ENCODE data around the gene NWD2. TPM values are rescaled to one million over a fixed set of nuclear protein-coding genes. Genes with fewer than 3 reads are reported as not detected.

Gene NWD2
- total and polyA plus RNA-seq, 5 donors from 2014 or later: not detected

GRCh38 chr4:37305984-37306383 lies 61.4 kb downstream of the NWD2 start:
- H3K4me1 ChIP-seq (ENCODE audit: control insufficient read depth, insufficient read depth, low read length, poor library complexity, severe bottlenecking): no peaks in the 10 kb centered on the region
- H3K27me3 Mint-ChIP-seq: no peaks in the 10 kb centered on the region
- DNase-seq: no peak

GRCh38 chr4:37317104-37317643 lies 72.6 kb downstream of the NWD2 start:
- Mint-ChIP-seq H3K9me3 (peaks cover 0 to 12% (median 2%) of the 10 kb centered on the region in 7 donors), H3K27me3 (peaks cover 4% of the 10 kb centered on the region), H3K27ac (no peak overlapping the region), H3K4me3 (no peak overlapping the region), H3K36me3 (no peaks in the 10 kb centered on the region), H3K4me1 (no peaks in the 10 kb centered on the region)
- ATAC-seq (ENCODE audit: low read depth in 2 of 2): no peak
- H3K36me3 ChIP-seq (ENCODE audit: control insufficient read depth, insufficient read depth, low read length): no peaks in the 10 kb centered on the region
- no peaks in the 10 kb centered on the region for H3K27me3 ChIP-seq (ENCODE audit: control insufficient read depth, insufficient read depth, low read length)
- no peaks in the 10 kb centered on the region for H3K9me3 ChIP-seq (ENCODE audit: control insufficient read depth in 2 of 2, low read length in 2 of 2)
- H3K4me1 ChIP-seq (ENCODE audit: control insufficient read depth, insufficient read depth, low read length, poor library complexity, severe bottlenecking): no peaks in the 10 kb centered on the region
- no peak for DNase-seq
- H3K4me3 ChIP-seq (ENCODE audit: low read depth, low read length): no peak overlapping the region
- H3K27ac ChIP-seq (ENCODE audit: insufficient read depth, low read length, poor library complexity, severe bottlenecking): no peak overlapping the region

More at GRCh38 chr4:37305984-37306383, 61.4 kb downstream of the NWD2 start:
- no peaks in the 10 kb centered on the region for H3K4me1 Mint-ChIP-seq
- H3K27ac Mint-ChIP-seq: no peak overlapping the region
- H3K4me3 ChIP-seq (ENCODE audit: low read depth, low read length): no peak overlapping the region
- H3K9me3 Mint-ChIP-seq: peaks cover 0 to 13% (median 8%) of the 10 kb centered on the region in 7 donors
- H3K27me3 ChIP-seq (ENCODE audit: control insufficient read depth, insufficient read depth, low read length): no peaks in the 10 kb centered on the region
- H3K4me3 Mint-ChIP-seq: no peak overlapping the region
- H3K36me3 ChIP-seq (ENCODE audit: control insufficient read depth, insufficient read depth, low read length): no peaks in the 10 kb centered on the region
- no peaks in the 10 kb centered on the region for H3K9me3 ChIP-seq (ENCODE audit: control insufficient read depth in 2 of 2, low read length in 2 of 2)
- H3K36me3 Mint-ChIP-seq: no peaks in the 10 kb centered on the region
- no peak overlapping the region for H3K27ac ChIP-seq (ENCODE audit: insufficient read depth, low read length, poor library complexity, severe bottlenecking)
- no peak for ATAC-seq (ENCODE audit: low read depth in 2 of 2)

GRCh38 chr4:37320513-37321235 lies 76.1 kb downstream of the NWD2 start:
- no peaks in the 10 kb centered on the region for H3K4me1 Mint-ChIP-seq
- H3K4me3 ChIP-seq (ENCODE audit: low read depth, low read length): no peak overlapping the region

GRCh38 chr4:37322122-37322521 lies 77.6 kb downstream of the NWD2 start:
- H3K9me3 ChIP-seq (ENCODE audit: control insufficient read depth in 2 of 2, low read length in 2 of 2): no peaks in the 10 kb centered on the region
- DNase-seq (no peak), ATAC-seq (ENCODE audit: low read depth in 2 of 2) (no peak)
- no peaks in the 10 kb centered on the region for H3K36me3 ChIP-seq (ENCODE audit: control insufficient read depth, insufficient read depth, low read length)
- H3K4me3 ChIP-seq (ENCODE audit: low read depth, low read length): no peak overlapping the region
- Mint-ChIP-seq H3K9me3 (peaks cover 0 to 6% (median 0%) of the 10 kb centered on the region in 7 donors), H3K4me3 (no peak overlapping the region), H3K27ac (no peak overlapping the region), H3K4me1 (no peaks in the 10 kb centered on the region), H3K36me3 (no peaks in the 10 kb centered on the region), H3K27me3 (peaks cover 4% of the 10 kb centered on the region)
- H3K4me1 ChIP-seq (ENCODE audit: control insufficient read depth, insufficient read depth, low read length, poor library complexity, severe bottlenecking): no peaks in the 10 kb centered on the region
- no peak overlapping the region for H3K27ac ChIP-seq (ENCODE audit: insufficient read depth, low read length, poor library complexity, severe bottlenecking)
- H3K27me3 ChIP-seq (ENCODE audit: control insufficient read depth, insufficient read depth, low read length): no peaks in the 10 kb centered on the region

More at GRCh38 chr4:37320513-37321235, 76.1 kb downstream of the NWD2 start:
- ATAC-seq (ENCODE audit: low read depth in 2 of 2): no peak
- Histone ChIP-seq H3K36me3 (ENCODE audit: control insufficient read depth, insufficient read depth, low read length) (no peaks in the 10 kb centered on the region), H3K27ac (ENCODE audit: insufficient read depth, low read length, poor library complexity, severe bottlenecking) (no peak overlapping the region), H3K9me3 (ENCODE audit: control insufficient read depth in 2 of 2, low read length in 2 of 2) (no peaks in the 10 kb centered on the region), H3K27me3 (ENCODE audit: control insufficient read depth, insufficient read depth, low read length) (no peaks in the 10 kb centered on the region), H3K4me1 (ENCODE audit: control insufficient read depth, insufficient read depth, low read length, poor library complexity, severe bottlenecking) (no peaks in the 10 kb centered on the region)
- no peak overlapping the region for H3K27ac Mint-ChIP-seq
- H3K36me3 Mint-ChIP-seq: no peaks in the 10 kb centered on the region
- H3K9me3 Mint-ChIP-seq: peaks cover 0 to 6% (median 0%) of the 10 kb centered on the region in 7 donors
- H3K27me3 Mint-ChIP-seq: peaks cover 4% of the 10 kb centered on the region
- no peak for DNase-seq
- no peak overlapping the region for H3K4me3 Mint-ChIP-seq

- peaks cover 0 to 9% (median 3%) of the 10 kb centered on the region in 7 donors for H3K9me3 Mint-ChIP-seq
- ATAC-seq (ENCODE audit: low read depth in 2 of 2) (no peak), DNase-seq (no peak)
- no peaks in the 10 kb centered on the region for H3K27me3 Mint-ChIP-seq
- Histone ChIP-seq H3K27ac (ENCODE audit: insufficient read depth, low read length, poor library complexity, severe bottlenecking) (no peak overlapping the region), H3K4me1 (ENCODE audit: control insufficient read depth, insufficient read depth, low read length, poor library complexity, severe bottlenecking) (no peaks in the 10 kb centered on the region), H3K36me3 (ENCODE audit: control insufficient read depth, insufficient read depth, low read length) (no peaks in the 10 kb centered on the region), H3K27me3 (ENCODE audit: control insufficient read depth, insufficient read depth, low read length) (no peaks in the 10 kb centered on the region), H3K4me3 (ENCODE audit: low read depth, low read length) (no peak overlapping the region), H3K9me3 (ENCODE audit: control insufficient read depth in 2 of 2, low read length in 2 of 2) (no peaks in the 10 kb centered on the region)
- no peaks in the 10 kb centered on the region for H3K4me1 Mint-ChIP-seq
- H3K27ac Mint-ChIP-seq: no peak overlapping the region
- no peaks in the 10 kb centered on the region for H3K36me3 Mint-ChIP-seq
- no peak overlapping the region for H3K4me3 Mint-ChIP-seq
Observed at GRCh38 chr4:37324546-37324945, 80.0 kb downstream of the NWD2 start.

GRCh38 chr4:37326852-37327251 lies 82.3 kb downstream of the NWD2 start:
- DNase-seq: no peak
- Histone ChIP-seq H3K4me3 (ENCODE audit: low read depth, low read length) (no peak overlapping the region), H3K4me1 (ENCODE audit: control insufficient read depth, insufficient read depth, low read length, poor library complexity, severe bottlenecking) (no peaks in the 10 kb centered on the region), H3K27ac (ENCODE audit: insufficient read depth, low read length, poor library complexity, severe bottlenecking) (no peak overlapping the region), H3K27me3 (ENCODE audit: control insufficient read depth, insufficient read depth, low read length) (no peaks in the 10 kb centered on the region), H3K9me3 (ENCODE audit: control insufficient read depth in 2 of 2, low read length in 2 of 2) (no peaks in the 10 kb centered on the region), H3K36me3 (ENCODE audit: control insufficient read depth, insufficient read depth, low read length) (no peaks in the 10 kb centered on the region)
- Mint-ChIP-seq H3K4me3 (no peak overlapping the region), H3K36me3 (no peaks in the 10 kb centered on the region), H3K9me3 (peaks cover 0 to 10% (median 3%) of the 10 kb centered on the region in 7 donors), H3K4me1 (no peaks in the 10 kb centered on the region), H3K27me3 (no peaks in the 10 kb centered on the region), H3K27ac (no peak overlapping the region)
- no peak for ATAC-seq (ENCODE audit: low read depth in 2 of 2)

- Histone ChIP-seq H3K4me3 (ENCODE audit: low read depth, low read length) (no peak overlapping the region), H3K4me1 (ENCODE audit: control insufficient read depth, insufficient read depth, low read length, poor library complexity, severe bottlenecking) (no peaks in the 10 kb centered on the region), H3K27ac (ENCODE audit: insufficient read depth, low read length, poor library complexity, severe bottlenecking) (no peak overlapping the region), H3K36me3 (ENCODE audit: control insufficient read depth, insufficient read depth, low read length) (no peaks in the 10 kb centered on the region), H3K27me3 (ENCODE audit: control insufficient read depth, insufficient read depth, low read length) (no peaks in the 10 kb centered on the region), H3K9me3 (ENCODE audit: control insufficient read depth in 2 of 2, low read length in 2 of 2) (no peaks in the 10 kb centered on the region)
- H3K4me3 Mint-ChIP-seq: no peak overlapping the region
- H3K27me3 Mint-ChIP-seq: no peaks in the 10 kb centered on the region
- ATAC-seq (ENCODE audit: low read depth in 2 of 2): no peak
- DNase-seq: no peak
- H3K9me3 Mint-ChIP-seq: peaks cover 0 to 10% (median 5%) of the 10 kb centered on the region in 7 donors
- no peak overlapping the region for H3K27ac Mint-ChIP-seq
- H3K36me3 Mint-ChIP-seq: no peaks in the 10 kb centered on the region
- H3K4me1 Mint-ChIP-seq: no peaks in the 10 kb centered on the region
Observed at GRCh38 chr4:37338972-37339371, 94.4 kb downstream of the NWD2 start.

GRCh38 chr4:37358748-37359147 lies 114.2 kb downstream of the NWD2 start:
- Mint-ChIP-seq H3K27ac (no peak overlapping the region), H3K9me3 (peaks cover 0 to 4% (median 0%) of the 10 kb centered on the region in 7 donors), H3K36me3 (no peaks in the 10 kb centered on the region), H3K27me3 (no peaks in the 10 kb centered on the region), H3K4me3 (no peak overlapping the region), H3K4me1 (peaks cover 0 to 4% (median 0%) of the 10 kb centered on the region in 4 donors)
- H3K4me1 ChIP-seq (ENCODE audit: control insufficient read depth, insufficient read depth, low read length, poor library complexity, severe bottlenecking): no peaks in the 10 kb centered on the region
- no peaks in the 10 kb centered on the region for H3K36me3 ChIP-seq (ENCODE audit: control insufficient read depth, insufficient read depth, low read length)
- ATAC-seq (ENCODE audit: low read depth in 2 of 2) (no peak), DNase-seq (no peak)
- no peaks in the 10 kb centered on the region for H3K9me3 ChIP-seq (ENCODE audit: control insufficient read depth in 2 of 2, low read length in 2 of 2)
- H3K27ac ChIP-seq (ENCODE audit: insufficient read depth, low read length, poor library complexity, severe bottlenecking): no peak overlapping the region
- no peaks in the 10 kb centered on the region for H3K27me3 ChIP-seq (ENCODE audit: control insufficient read depth, insufficient read depth, low read length)
- H3K4me3 ChIP-seq (ENCODE audit: low read depth, low read length): no peak overlapping the region
